ENCODE measurements around the gene TRIM33.

Gene TRIM33

GRCh38 chr1:114511032-114511785 is at the start of gene TRIM33:
Gene TRIM33 (minus strand): TSS chr1:114511203. CDS start chr1:114511076, 127 bp downstream.
- DNase-seq: peak; percentile 87

GRCh38 chr1:114559356-114559755 is 48.4 kb upstream of the TRIM33 start:
- no peak for DNase-seq

GRCh38 chr1:114558544-114558943 is 47.5 kb upstream of the TRIM33 start:
- DNase-seq: no peak

- no peak for DNase-seq
Observed at GRCh38 chr1:114554577-114554976, 43.6 kb upstream of the TRIM33 start.

GRCh38 chr1:114552106-114552639 is 41.2 kb upstream of the TRIM33 start:
- no peak for DNase-seq

GRCh38 chr1:114551400-114551799 is 40.4 kb upstream of the TRIM33 start:
- DNase-seq: no peak

GRCh38 chr1:114550336-114550735 is 39.3 kb upstream of the TRIM33 start:
- no peak for DNase-seq

GRCh38 chr1:114549137-114549536 is 38.1 kb upstream of the TRIM33 start:
- DNase-seq: no peak

- DNase-seq: no peak
Observed at GRCh38 chr1:114547076-114547475, 36.1 kb upstream of the TRIM33 start.

- no peak for DNase-seq
Observed at GRCh38 chr1:114545796-114546195, 34.8 kb upstream of the TRIM33 start.

- DNase-seq: no peak
Observed at GRCh38 chr1:114545315-114545714, 34.3 kb upstream of the TRIM33 start.

GRCh38 chr1:114540821-114541220 is 29.8 kb upstream of the TRIM33 start:
- no peak for DNase-seq

- no peak for DNase-seq
Observed at GRCh38 chr1:114540272-114540671, 29.3 kb upstream of the TRIM33 start.

- DNase-seq: no peak
Observed at GRCh38 chr1:114536043-114536442, 25.0 kb upstream of the TRIM33 start.

GRCh38 chr1:114535401-114535800 is 24.4 kb upstream of the TRIM33 start:
- no peak for DNase-seq

- no peak for DNase-seq
Observed at GRCh38 chr1:114531094-114531493, 20.1 kb upstream of the TRIM33 start.

GRCh38 chr1:114530224-114530623 is 19.2 kb upstream of the TRIM33 start:
- no peak for DNase-seq

GRCh38 chr1:114524944-114525343 is 13.9 kb upstream of the TRIM33 start:
- DNase-seq: no peak

- DNase-seq: no peak
Observed at GRCh38 chr1:114522264-114522575, 11.2 kb upstream of the TRIM33 start.

GRCh38 chr1:114521396-114522263 is 10.6 kb upstream of the TRIM33 start:
- no peak for DNase-seq

- DNase-seq: no peak
Observed at GRCh38 chr1:114517348-114517747, 6.3 kb upstream of the TRIM33 start.

GRCh38 chr1:114512595-114513280 is 1.7 kb upstream of the TRIM33 start:
- no peak for DNase-seq

- DNase-seq: peak; percentile 21
Observed at GRCh38 chr1:114510274-114511031, 550 bp downstream of the TRIM33 start.
